Measurements from ENCODE around the gene RAPH1.

The RAPH1 gene

DNA sequence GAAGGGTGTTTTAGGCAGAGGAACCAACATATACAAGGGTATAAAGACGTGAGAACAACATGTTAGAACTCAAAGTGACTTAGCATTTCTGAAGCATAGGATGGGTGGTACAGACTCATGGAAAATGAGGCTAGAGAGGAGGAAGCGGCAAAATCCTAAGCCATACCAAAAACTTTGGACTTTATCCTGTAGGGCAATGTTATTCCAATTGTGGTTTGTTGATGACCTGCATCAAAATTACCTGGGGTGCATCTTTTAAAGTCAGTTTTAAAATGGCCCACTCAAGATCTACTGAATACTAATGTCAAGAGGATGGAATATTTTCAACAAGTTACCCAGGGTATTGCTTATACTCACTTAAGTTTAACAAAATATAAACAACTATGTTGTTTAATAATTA, 34.8 kb downstream of the RAPH1 start (continued):
- TF ChIP-seq, protein P1, sequence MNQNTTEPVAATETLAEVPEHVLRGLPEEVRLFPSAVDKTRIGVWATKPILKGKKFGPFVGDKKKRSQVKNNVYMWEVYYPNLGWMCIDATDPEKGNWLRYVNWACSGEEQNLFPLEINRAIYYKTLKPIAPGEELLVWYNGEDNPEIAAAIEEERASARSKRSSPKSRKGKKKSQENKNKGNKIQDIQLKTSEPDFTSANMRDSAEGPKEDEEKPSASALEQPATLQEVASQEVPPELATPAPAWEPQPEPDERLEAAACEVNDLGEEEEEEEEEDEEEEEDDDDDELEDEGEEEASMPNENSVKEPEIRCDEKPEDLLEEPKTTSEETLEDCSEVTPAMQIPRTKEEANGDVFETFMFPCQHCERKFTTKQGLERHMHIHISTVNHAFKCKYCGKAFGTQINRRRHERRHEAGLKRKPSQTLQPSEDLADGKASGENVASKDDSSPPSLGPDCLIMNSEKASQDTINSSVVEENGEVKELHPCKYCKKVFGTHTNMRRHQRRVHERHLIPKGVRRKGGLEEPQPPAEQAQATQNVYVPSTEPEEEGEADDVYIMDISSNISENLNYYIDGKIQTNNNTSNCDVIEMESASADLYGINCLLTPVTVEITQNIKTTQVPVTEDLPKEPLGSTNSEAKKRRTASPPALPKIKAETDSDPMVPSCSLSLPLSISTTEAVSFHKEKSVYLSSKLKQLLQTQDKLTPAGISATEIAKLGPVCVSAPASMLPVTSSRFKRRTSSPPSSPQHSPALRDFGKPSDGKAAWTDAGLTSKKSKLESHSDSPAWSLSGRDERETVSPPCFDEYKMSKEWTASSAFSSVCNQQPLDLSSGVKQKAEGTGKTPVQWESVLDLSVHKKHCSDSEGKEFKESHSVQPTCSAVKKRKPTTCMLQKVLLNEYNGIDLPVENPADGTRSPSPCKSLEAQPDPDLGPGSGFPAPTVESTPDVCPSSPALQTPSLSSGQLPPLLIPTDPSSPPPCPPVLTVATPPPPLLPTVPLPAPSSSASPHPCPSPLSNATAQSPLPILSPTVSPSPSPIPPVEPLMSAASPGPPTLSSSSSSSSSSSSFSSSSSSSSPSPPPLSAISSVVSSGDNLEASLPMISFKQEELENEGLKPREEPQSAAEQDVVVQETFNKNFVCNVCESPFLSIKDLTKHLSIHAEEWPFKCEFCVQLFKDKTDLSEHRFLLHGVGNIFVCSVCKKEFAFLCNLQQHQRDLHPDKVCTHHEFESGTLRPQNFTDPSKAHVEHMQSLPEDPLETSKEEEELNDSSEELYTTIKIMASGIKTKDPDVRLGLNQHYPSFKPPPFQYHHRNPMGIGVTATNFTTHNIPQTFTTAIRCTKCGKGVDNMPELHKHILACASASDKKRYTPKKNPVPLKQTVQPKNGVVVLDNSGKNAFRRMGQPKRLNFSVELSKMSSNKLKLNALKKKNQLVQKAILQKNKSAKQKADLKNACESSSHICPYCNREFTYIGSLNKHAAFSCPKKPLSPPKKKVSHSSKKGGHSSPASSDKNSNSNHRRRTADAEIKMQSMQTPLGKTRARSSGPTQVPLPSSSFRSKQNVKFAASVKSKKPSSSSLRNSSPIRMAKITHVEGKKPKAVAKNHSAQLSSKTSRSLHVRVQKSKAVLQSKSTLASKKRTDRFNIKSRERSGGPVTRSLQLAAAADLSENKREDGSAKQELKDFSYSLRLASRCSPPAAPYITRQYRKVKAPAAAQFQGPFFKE (tag by site-specific recombination; IDR thresholded peaks at IDR 0.05; ENCODE audit: borderline replicate concordance): no peak

DNA sequence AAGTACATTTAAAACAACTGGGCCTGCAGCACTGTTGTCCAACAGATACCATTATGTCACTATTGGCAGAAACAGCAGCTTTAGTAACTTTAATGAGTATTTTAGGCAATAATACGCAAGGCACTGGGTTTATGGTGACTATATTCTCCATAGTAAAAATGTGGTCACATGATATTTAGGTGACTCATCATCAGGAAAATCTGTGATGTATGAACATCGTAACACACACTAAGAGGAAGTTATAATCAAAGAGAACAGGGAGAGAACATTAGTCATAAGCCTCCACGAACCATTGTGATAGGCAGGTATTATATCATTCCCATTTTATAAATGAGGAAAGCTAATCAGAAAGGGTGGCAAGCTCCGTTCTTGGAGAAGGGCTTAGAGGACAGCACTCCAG, 36.9 kb downstream of the RAPH1 start:
- Histone ChIP-seq H3K4me3 (ENCODE audit: low read depth, low read length) (no peak overlapping the region), H3K9me3 (ENCODE audit: control insufficient read depth, insufficient read depth, low read depth, low read length) (no peaks in the 10 kb centered on the region), H3K4me1 (ENCODE audit: control insufficient read depth, insufficient read depth, low read length) (peaks cover 3% of the 10 kb centered on the region; the same call in 1 of the 2 replicates), H3K27ac (ENCODE audit: extremely low read depth, low read depth, low read length) (no peak overlapping the region), H3K36me3 (ENCODE audit: control insufficient read depth in 2 of 2, insufficient read depth in 1 of 2, low read length in 2 of 2) (no peaks in the 10 kb centered on the region; a peak in 1 of 3 replicates)
- POLR2A ChIA-PET: no interaction called here
- CTCF ChIA-PET: interaction anchor here (0.6 to 0.7 kb wide), 2 partner anchors 140 to 411 kb away, joined by 4 read pairs; no protein-coding TSS in a partner anchor
- TF ChIP-seq SCRT2 (tag by site-specific recombination; IDR thresholded peaks at IDR 0.05) (no peak), ZBTB21 (tag by site-specific recombination; IDR thresholded peaks at IDR 0.05) (peak; percentile 61), ZNF76 (tag by site-specific recombination; IDR thresholded peaks at IDR 0.05; ENCODE audit: borderline replicate concordance, low read depth) (no peak), ZBTB17 (tag by site-specific recombination; IDR thresholded peaks at IDR 0.05) (0 out of 2 replicates have a peak, but pooled peaks have one; percentile 22), KLF7 (tag by site-specific recombination; IDR thresholded peaks at IDR 0.05; ENCODE audit: borderline replicate concordance) (no peak), ZNF660 (tag by site-specific recombination; IDR thresholded peaks at IDR 0.05) (0 out of 2 replicates have a peak, but pooled peaks have one; percentile 18), ZNF571 (tag by site-specific recombination; IDR thresholded peaks at IDR 0.05) (no peak), ZNF138 (tag by site-specific recombination; IDR thresholded peaks at IDR 0.05; ENCODE audit: borderline replicate concordance) (no peak), ZNF140 (tag by site-specific recombination; IDR thresholded peaks at IDR 0.05) (no peak), ZNF174 (tag by site-specific recombination; IDR thresholded peaks at IDR 0.05) (no peak), ZNF433 (tag by site-specific recombination; IDR thresholded peaks at IDR 0.05; ENCODE audit: low read depth) (no peak), ZNF701 (tag by site-specific recombination; IDR thresholded peaks at IDR 0.05) (no peak), TRIM28 (IDR thresholded peaks at IDR 0.05; ENCODE audit: borderline replicate concordance, low read length) (no peak), ZNF366 (tag by site-specific recombination; conservative IDR thresholded peaks at IDR 0.05) (peak; percentile 62; the same call in 1 of the 2 replicates), SP7 (tag by site-specific recombination; IDR thresholded peaks at IDR 0.05) (peak; percentile 67), ZNF335 (tag by site-specific recombination; conservative IDR thresholded peaks at IDR 0.05) (peak; percentile 20; the same call in 1 of the 2 replicates), ZNF768 (tag by site-specific recombination; IDR thresholded peaks at IDR 0.05) (no peak)
- TF ChIP-seq, protein P2, sequence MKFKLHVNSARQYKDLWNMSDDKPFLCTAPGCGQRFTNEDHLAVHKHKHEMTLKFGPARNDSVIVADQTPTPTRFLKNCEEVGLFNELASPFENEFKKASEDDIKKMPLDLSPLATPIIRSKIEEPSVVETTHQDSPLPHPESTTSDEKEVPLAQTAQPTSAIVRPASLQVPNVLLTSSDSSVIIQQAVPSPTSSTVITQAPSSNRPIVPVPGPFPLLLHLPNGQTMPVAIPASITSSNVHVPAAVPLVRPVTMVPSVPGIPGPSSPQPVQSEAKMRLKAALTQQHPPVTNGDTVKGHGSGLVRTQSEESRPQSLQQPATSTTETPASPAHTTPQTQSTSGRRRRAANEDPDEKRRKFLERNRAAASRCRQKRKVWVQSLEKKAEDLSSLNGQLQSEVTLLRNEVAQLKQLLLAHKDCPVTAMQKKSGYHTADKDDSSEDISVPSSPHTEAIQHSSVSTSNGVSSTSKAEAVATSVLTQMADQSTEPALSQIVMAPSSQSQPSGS (tag by site-specific recombination; IDR thresholded peaks at IDR 0.05; ENCODE audit: low read depth): peak; percentile 56; the same call in 1 of the 2 replicates
- TF ChIP-seq, protein P3, sequence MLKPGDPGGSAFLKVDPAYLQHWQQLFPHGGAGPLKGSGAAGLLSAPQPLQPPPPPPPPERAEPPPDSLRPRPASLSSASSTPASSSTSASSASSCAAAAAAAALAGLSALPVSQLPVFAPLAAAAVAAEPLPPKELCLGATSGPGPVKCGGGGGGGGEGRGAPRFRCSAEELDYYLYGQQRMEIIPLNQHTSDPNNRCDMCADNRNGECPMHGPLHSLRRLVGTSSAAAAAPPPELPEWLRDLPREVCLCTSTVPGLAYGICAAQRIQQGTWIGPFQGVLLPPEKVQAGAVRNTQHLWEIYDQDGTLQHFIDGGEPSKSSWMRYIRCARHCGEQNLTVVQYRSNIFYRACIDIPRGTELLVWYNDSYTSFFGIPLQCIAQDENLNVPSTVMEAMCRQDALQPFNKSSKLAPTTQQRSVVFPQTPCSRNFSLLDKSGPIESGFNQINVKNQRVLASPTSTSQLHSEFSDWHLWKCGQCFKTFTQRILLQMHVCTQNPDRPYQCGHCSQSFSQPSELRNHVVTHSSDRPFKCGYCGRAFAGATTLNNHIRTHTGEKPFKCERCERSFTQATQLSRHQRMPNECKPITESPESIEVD (tag by site-specific recombination; IDR thresholded peaks at IDR 0.05): peak; percentile 74
- TF ChIP-seq, protein P4, sequence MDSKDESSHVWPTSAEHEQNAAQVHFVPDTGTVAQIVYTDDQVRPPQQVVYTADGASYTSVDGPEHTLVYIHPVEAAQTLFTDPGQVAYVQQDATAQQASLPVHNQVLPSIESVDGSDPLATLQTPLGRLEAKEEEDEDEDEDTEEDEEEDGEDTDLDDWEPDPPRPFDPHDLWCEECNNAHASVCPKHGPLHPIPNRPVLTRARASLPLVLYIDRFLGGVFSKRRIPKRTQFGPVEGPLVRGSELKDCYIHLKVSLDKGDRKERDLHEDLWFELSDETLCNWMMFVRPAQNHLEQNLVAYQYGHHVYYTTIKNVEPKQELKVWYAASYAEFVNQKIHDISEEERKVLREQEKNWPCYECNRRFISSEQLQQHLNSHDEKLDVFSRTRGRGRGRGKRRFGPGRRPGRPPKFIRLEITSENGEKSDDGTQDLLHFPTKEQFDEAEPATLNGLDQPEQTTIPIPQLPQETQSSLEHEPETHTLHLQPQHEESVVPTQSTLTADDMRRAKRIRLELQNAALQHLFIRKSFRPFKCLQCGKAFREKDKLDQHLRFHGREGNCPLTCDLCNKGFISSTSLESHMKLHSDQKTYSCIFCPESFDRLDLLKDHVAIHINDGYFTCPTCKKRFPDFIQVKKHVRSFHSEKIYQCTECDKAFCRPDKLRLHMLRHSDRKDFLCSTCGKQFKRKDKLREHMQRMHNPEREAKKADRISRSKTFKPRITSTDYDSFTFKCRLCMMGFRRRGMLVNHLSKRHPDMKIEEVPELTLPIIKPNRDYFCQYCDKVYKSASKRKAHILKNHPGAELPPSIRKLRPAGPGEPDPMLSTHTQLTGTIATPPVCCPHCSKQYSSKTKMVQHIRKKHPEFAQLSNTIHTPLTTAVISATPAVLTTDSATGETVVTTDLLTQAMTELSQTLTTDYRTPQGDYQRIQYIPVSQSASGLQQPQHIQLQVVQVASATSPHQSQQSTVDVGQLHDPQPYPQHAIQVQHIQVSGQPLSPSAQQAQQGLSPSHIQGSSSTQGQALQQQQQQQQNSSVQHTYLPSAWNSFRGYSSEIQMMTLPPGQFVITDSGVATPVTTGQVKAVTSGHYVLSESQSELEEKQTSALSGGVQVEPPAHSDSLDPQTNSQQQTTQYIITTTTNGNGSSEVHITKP (tag by site-specific recombination; IDR thresholded peaks at IDR 0.05): no peak
- TF ChIP-seq, protein P5, sequence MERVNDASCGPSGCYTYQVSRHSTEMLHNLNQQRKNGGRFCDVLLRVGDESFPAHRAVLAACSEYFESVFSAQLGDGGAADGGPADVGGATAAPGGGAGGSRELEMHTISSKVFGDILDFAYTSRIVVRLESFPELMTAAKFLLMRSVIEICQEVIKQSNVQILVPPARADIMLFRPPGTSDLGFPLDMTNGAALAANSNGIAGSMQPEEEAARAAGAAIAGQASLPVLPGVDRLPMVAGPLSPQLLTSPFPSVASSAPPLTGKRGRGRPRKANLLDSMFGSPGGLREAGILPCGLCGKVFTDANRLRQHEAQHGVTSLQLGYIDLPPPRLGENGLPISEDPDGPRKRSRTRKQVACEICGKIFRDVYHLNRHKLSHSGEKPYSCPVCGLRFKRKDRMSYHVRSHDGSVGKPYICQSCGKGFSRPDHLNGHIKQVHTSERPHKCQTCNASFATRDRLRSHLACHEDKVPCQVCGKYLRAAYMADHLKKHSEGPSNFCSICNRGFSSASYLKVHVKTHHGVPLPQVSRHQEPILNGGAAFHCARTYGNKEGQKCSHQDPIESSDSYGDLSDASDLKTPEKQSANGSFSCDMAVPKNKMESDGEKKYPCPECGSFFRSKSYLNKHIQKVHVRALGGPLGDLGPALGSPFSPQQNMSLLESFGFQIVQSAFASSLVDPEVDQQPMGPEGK (tag by site-specific recombination; IDR thresholded peaks at IDR 0.05): no peak

All from HEK293 (cell line).